ENCODE data around the gene SMAD5.
A peak's percentile ranks its signal among the peaks of the same experiment; 100 is the strongest.

SMAD5 gene

DNA sequence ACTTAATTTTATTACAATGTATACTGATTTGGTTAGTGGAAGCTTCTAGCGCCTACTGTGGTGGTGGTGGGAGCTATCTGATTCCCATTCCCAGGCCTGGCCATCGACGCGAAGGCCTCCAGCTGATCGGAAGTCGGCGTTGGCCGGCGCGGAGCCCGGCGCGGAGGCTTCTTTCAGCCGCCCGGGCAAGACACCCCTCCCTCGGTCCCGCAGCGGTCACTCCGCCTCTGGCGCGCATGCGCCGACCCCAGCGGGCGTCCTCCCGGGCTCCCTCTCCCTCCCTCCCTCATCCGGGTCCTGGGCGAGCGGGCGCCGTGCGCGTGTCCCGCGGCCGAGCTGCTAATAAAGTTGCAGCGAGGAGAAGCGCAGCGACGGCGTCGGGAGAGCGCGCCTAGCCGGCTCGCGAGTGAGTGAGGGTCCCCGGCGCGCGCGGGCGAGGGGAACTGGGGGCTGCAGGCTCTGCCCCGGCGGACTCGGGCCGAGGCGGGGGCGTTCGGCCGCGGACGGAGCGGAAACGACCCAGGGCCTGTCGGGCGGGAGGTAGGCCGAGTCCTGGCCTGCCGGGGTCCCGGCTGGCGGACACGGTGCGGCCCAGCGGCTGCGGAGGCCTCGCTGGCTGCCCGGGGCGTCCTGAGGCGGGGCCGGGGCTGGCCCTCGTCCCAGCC, at the start of gene SMAD5:
Gene SMAD5 (plus strand): TSS at position 289 of the 665 bp plus-strand sequence. CDS start 20,916 bp downstream, outside the sequence.
- H3K27me3 ChIP-seq = no peaks in the 10 kb centered on the region
- peaks cover 0 to 66% (median 30%) of the 10 kb centered on the region in 4 donors for H3K4me1 ChIP-seq
- intact Hi-C loops (cut with DNase I; ENCODE audit: low total_unique reads) = loop anchor here (5.0 to 10.0 kb wide), 2 partner anchors 50 to 62 kb away; partner anchors contain the start of gene SMIM32

DNA sequence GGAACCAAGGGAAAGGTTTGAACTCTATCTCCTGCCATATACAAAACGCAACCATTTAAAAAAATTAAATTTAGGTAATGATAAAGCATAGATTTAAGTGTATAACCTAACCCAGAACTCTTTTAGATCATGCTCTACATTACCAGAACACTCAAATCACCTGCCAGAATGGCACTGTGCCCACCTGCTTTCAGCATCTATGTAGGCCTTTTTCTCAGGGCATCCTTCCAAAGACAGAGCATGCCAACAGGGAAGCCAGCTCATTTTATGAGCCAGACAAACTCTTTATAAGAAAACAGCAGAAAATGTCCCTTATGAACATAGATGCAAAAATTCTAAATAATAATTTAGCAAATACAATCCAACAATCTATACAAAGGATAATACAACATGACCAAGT, 47.9 kb upstream of the SMAD5 start:
- H3K27ac ChIP-seq = no peak overlapping the region
- no peak overlapping the region for H3K4me3 ChIP-seq
- TF ChIP-seq, protein P1, sequence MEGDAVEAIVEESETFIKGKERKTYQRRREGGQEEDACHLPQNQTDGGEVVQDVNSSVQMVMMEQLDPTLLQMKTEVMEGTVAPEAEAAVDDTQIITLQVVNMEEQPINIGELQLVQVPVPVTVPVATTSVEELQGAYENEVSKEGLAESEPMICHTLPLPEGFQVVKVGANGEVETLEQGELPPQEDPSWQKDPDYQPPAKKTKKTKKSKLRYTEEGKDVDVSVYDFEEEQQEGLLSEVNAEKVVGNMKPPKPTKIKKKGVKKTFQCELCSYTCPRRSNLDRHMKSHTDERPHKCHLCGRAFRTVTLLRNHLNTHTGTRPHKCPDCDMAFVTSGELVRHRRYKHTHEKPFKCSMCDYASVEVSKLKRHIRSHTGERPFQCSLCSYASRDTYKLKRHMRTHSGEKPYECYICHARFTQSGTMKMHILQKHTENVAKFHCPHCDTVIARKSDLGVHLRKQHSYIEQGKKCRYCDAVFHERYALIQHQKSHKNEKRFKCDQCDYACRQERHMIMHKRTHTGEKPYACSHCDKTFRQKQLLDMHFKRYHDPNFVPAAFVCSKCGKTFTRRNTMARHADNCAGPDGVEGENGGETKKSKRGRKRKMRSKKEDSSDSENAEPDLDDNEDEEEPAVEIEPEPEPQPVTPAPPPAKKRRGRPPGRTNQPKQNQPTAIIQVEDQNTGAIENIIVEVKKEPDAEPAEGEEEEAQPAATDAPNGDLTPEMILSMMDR (IDR thresholded peaks at IDR 0.05) = no peak
- H3K36me3 ChIP-seq = no peaks in the 10 kb centered on the region
- intact Hi-C loops (cut with DNase I; ENCODE audit: low total_unique reads) = loop anchor here (5.0 kb wide), 3 partner anchors 48 to 197 kb away; partner anchors contain the start of gene SMAD5
- DNase-seq = peak; percentile 66 to 81
- peaks cover 0 to 26% (median 13%) of the 10 kb centered on the region in 4 donors for H3K4me1 ChIP-seq
- no peaks in the 10 kb centered on the region for H3K9me3 ChIP-seq
- no peaks in the 10 kb centered on the region for H3K27me3 ChIP-seq

More for the DNA sequence above, at the start of gene SMAD5:
- peak; percentile 94 to 98 for DNase-seq
- TF ChIP-seq, protein P1 (IDR thresholded peaks at IDR 0.05) = no peak
- H3K36me3 ChIP-seq = peaks cover 0 to 4% (median 0%) of the 10 kb centered on the region in 3 donors
- no peaks in the 10 kb centered on the region for H3K9me3 ChIP-seq
- H3K4me3 ChIP-seq = peak within 1 kb of the TSS; percentile 64 to 85
- peak within 1 kb of the TSS; percentile 90 to 95 for H3K27ac ChIP-seq

DNA sequence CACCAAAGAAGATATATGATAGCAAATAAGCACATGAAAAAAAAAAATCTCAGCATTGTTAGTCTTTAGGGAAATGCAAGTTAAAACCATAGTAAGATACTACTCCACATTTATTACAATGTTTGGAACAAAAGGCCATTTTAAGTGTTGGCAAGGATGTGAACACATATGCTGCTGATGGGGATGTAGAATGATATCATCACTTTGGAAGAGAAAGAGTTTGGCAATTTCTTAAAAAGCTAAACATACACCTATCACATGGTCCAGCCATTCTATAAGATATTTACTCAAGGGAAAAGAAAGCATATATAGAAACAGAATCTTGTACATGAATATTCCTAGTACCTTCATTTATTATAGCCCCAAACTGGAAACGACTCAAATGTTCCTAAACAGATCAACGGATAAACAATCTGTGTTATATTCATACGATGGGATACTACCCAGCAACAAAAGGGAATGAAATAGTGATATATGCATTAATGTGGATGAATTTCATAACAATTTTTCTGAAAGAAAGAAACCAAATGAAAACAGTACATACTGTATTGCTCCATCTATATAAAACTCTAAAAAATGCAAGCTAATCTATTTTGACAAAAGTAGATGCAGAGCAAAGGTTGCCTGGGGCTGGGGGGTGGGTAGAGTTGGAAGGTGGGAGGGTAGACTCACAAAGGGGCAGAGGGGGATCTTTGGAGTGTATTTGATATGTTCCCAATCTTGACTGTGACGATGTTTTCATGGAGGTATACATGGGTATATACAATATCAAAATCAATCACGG, 45.7 kb upstream of the SMAD5 start:
- Histone ChIP-seq H3K9me3 (no peaks in the 10 kb centered on the region), H3K4me1 (peaks cover 0 to 23% (median 10%) of the 10 kb centered on the region in 4 donors), H3K27ac (no peak overlapping the region), H3K27me3 (no peaks in the 10 kb centered on the region), H3K36me3 (no peaks in the 10 kb centered on the region), H3K4me3 (no peak overlapping the region)
- TF ChIP-seq, protein P1 (IDR thresholded peaks at IDR 0.05) = no peak
- no peak for DNase-seq
- intact Hi-C loops (cut with DNase I; ENCODE audit: low total_unique reads) = no loop called here

DNA sequence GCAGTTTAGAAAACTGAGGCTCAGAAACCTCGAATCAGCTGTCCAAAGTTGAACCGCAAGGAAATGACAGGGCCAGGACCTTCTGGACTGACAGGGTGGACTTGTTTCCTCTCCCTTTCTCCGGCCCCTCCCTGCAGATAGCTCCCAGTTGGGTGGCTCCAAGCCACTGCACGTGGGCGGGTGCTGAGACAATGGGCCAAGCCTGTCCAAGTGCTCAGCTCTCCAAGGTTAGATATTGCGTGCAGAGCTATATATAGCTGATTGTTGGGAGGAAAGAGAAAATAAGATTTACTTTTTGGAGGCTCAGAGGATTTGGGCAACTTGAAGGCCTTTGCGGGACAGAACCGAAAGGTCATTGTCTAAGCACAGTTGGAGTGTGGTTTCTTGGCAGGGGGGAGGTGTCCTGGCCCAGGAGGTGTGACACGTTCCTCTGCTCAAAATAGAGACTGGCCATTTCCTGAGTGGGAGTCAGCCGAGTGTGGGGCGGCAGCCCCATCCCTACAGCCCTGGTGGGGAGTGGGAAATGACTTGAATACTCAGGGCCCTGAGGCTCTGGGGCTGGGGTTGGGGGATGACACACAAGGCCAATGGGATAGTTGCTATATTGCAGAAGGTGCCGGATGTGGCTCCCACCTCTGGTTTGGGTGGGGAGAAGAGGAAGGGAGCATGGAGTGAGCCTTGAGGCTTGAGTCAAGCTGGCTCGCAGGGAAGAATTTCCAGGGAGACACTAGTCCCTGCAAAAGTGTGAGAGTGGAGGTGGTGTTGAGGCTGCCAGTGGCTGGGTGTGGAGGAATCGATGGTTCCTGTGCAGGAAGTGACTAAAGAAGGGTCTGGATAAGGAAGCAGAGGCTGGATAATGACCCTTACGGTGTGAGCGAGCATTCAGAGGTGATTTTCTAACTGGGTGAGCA, 44.4 kb upstream of the SMAD5 start:
- H3K36me3 ChIP-seq = no peaks in the 10 kb centered on the region
- DNase-seq = peak; percentile 58 to 80
- TF ChIP-seq, protein P1 (IDR thresholded peaks at IDR 0.05) = no peak
- intact Hi-C loops (cut with DNase I; ENCODE audit: low total_unique reads) = no loop called here
- no peak overlapping the region for H3K4me3 ChIP-seq
- H3K27ac ChIP-seq = no peak overlapping the region
- H3K4me1 ChIP-seq = peaks cover 0 to 19% (median 9%) of the 10 kb centered on the region in 4 donors
- H3K27me3 ChIP-seq = no peaks in the 10 kb centered on the region
- H3K9me3 ChIP-seq = no peaks in the 10 kb centered on the region

DNA sequence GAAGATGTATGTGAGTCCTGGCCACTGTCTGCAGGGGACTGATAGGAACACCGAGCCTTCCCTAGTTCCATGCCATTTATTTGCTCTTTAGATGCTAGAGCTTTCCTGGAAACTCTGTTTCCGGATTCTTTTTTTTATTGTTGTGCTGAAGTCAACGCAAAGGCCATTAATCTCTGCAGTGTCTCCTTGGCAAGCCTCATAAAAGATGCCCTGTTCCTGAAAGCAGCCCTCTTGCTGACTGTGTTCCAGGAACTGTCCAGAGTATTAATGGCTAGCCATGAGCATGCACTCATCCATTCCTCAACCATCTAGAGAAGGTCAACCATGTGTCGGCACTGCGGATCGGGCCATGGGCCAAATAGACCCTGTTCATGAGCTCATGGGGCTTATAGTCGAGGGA, 42.9 kb upstream of the SMAD5 start:
- Histone ChIP-seq H3K27ac (no peak overlapping the region), H3K27me3 (no peaks in the 10 kb centered on the region), H3K4me1 (peaks cover 0 to 15% (median 7%) of the 10 kb centered on the region in 4 donors), H3K36me3 (no peaks in the 10 kb centered on the region), H3K9me3 (no peaks in the 10 kb centered on the region), H3K4me3 (no peak overlapping the region)
- intact Hi-C loops (cut with DNase I; ENCODE audit: low total_unique reads) = no loop called here
- TF ChIP-seq, protein P1 (IDR thresholded peaks at IDR 0.05) = no peak
- no peak for DNase-seq

Measured in tibial artery (tissue), 4 donors.